Stimulated activated CD4-positive, alpha-beta T cell treated with anti-CD3 and anti-CD28 coated beads, Interleukin-2, amount 100 ng/mL, for 48 hours (primary cell): ENCODE measurements around the gene HSPBP1.
A peak's percentile ranks its signal among the peaks of the same experiment; 100 is the strongest.

Experiments used
- DNase-seq, 2 donors: peaks; one replicate each; pipeline ENCODE4 v3.0.0-alpha.2; 2020

The HSPBP1 gene

GRCh38 chr19:55304279-55304978 lies 24.5 kb upstream of the HSPBP1 start:
- peak in 1 of 2 donors; percentile 24 for DNase-seq

GRCh38 chr19:55303477-55303876 lies 23.6 kb upstream of the HSPBP1 start:
- no peak for DNase-seq

GRCh38 chr19:55302318-55302703 lies 22.4 kb upstream of the HSPBP1 start:
- DNase-seq, result no peak

GRCh38 chr19:55301459-55302317 lies 21.8 kb upstream of the HSPBP1 start:
- DNase-seq, result peak; percentile 97 to 99

GRCh38 chr19:55300886-55301458 lies 21.1 kb upstream of the HSPBP1 start:
- no peak for DNase-seq

- no peak for DNase-seq
Observed at GRCh38 chr19:55299991-55300390, 20.1 kb upstream of the HSPBP1 start.

- no peak for DNase-seq
Observed at GRCh38 chr19:55297267-55297666, 17.4 kb upstream of the HSPBP1 start.

- no peak for DNase-seq
Observed at GRCh38 chr19:55289117-55289796, 9.3 kb upstream of the HSPBP1 start.

- no peak for DNase-seq
Observed at GRCh38 chr19:55287361-55288079, 7.6 kb upstream of the HSPBP1 start.

- DNase-seq, result no peak
Observed at GRCh38 chr19:55285229-55285890, 5.5 kb upstream of the HSPBP1 start.

GRCh38 chr19:55284405-55285058 lies 4.6 kb upstream of the HSPBP1 start:
- DNase-seq, result no peak

GRCh38 chr19:55283548-55284377 lies 3.9 kb upstream of the HSPBP1 start, which contains the start of gene BRSK1:
Gene BRSK1, plus strand, starts transcription at chr19:55283997. Its CDS starts 446 bp downstream, at chr19:55284443.
- peak in 1 of 2 donors; percentile 24 for DNase-seq

GRCh38 chr19:55279340-55279739 lies 570 bp downstream of the HSPBP1 start:
- no peak for DNase-seq

- DNase-seq, result no peak
Observed at GRCh38 chr19:55278391-55279135, 1.3 kb downstream of the HSPBP1 start.

GRCh38 chr19:55277494-55277893 lies 2.4 kb downstream of the HSPBP1 start:
- no peak for DNase-seq

GRCh38 chr19:55276720-55277430 lies 3.0 kb downstream of the HSPBP1 start:
- DNase-seq, result no peak

GRCh38 chr19:55275851-55276719 lies 3.8 kb downstream of the HSPBP1 start:
- DNase-seq, result no peak
